Sigmoid colon (tissue), 4 donors: ENCODE results near the gene QKI.

Source experiments
- CTCF ChIP-seq, 4 experiments: fragments of 450-650 bp in 3 of 4; fragments of 200-600 bp in 1 of 4; IDR thresholded peaks; one replicate each; pipeline ENCODE4 v1.5.1; 2016 to 2019; ENCODE audit warnings: antibody characterized with exemption in 4 of 4, mild to moderate bottlenecking in 3 of 4, moderate library complexity in 2 of 4
- POLR2A ChIP-seq, 2 donors: fragments of 450-650 bp; IDR thresholded peaks; one replicate each; pipeline ENCODE4 v1.6.1; 2016; ENCODE audit warnings: antibody characterized with exemption in 2 of 2, mild to moderate bottlenecking in 2 of 2, moderate library complexity in 2 of 2
- POLR2AphosphoS5 ChIP-seq, 4 donors: sonication (generic); formaldehyde crosslinking; IDR thresholded peaks; one replicate each; pipeline ENCODE4 v1.6.1; 2017; ENCODE audit warnings: antibody characterized with exemption in 4 of 4

GRCh38 chr6:163412341-163412740 is 2.2 kb upstream of the QKI start:
- TF ChIP-seq CTCF (IDR thresholded peaks at IDR 0.05) (no peak), POLR2A (IDR thresholded peaks at IDR 0.05) (no peak), POLR2AphosphoS5 (IDR thresholded peaks at IDR 0.05) (no peak)
